Omental fat pad (tissue), 4 donors: ENCODE data around the gene SLC16A6. TPM values are rescaled to one million over a fixed set of nuclear protein-coding genes. Genes with fewer than 3 reads are reported as not detected.
A peak's percentile ranks its signal among the peaks of the same experiment; 100 is the strongest.
"Not testable (repeated sequence)": the region's sequence is repeated elsewhere in the genome, so short reads cannot be mapped to it uniquely, and the experiment has no call there.

Experiments
- ATAC-seq: fragments of 150-250 bp; one replicate; pipeline ENCODE4 v1.9.1; 2016; ENCODE audit warnings: mild to moderate bottlenecking, moderate library complexity; ENCODE audit not compliant: low FRiP score
- DNase-seq: peaks from one replicate; pipeline ENCODE4 v3.0.0-alpha.2; 2019; ENCODE audit warnings: low spot score
- total RNA-seq, 4 donors: library from RNA; depleted of rRNA; stranded (reverse); fragments of >200 nt; gene quantifications; one replicate each; pipeline ENCODE4 v1.1.0, GENCODE V29; 2016
- TF ChIP-seq, protein P1 (sequence below), 3 donors: fragments of 450-650 bp; IDR thresholded peaks; one replicate each; pipeline ENCODE4 v1.5.1; 2016 to 2017; ENCODE audit warnings: antibody characterized with exemption in 3 of 3, mild to moderate bottlenecking in 3 of 3, moderate library complexity in 2 of 3

The SLC16A6 gene
- total RNA-seq, 4 donors from 2014 or later: 0.38 to 7.3 (median 2.2) TPM

DNA sequence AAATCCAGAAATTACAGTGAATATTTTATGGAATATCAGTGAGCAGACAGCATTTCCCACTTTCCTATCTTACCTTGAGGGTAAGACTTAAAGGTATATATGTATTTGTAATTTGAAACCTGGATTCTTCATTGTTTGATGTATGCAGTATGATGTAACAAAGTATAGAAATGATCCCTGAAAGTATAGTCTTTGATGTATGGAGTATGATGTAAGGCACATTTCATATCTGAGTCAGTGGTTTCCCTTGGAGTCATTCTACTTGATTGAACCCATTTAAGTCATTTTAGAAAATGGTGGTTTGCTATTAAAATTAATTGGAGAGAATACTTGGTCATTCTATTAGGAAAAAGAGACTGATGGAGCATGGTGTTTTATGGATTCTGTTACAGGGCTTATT lies 33.0 kb downstream of the SLC16A6 start:
- DNase-seq: no peak

DNA sequence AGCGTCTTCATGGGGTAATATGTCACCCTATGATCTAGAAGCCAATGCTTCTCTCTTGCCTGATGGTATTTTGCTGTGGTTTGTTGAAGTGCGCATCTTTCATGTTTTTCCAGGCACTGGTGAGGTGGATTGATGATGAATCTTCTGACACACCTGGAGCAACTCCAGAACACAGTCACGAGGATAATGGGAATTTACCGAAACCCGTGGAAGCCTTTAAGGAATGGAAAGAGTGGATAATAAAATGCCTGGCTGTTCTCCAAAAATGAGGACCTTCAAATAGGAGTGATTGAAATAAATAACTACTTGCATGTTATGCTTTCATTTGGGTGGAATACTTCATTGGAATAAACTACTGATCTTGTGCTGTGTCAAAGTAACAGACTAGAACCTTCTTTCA lies 34.2 kb downstream of the SLC16A6 start:
- ATAC-seq, DNase-seq: not testable (repeated sequence)

More for the DNA sequence above, 33.0 kb downstream of the SLC16A6 start:
- TF ChIP-seq, protein P1, sequence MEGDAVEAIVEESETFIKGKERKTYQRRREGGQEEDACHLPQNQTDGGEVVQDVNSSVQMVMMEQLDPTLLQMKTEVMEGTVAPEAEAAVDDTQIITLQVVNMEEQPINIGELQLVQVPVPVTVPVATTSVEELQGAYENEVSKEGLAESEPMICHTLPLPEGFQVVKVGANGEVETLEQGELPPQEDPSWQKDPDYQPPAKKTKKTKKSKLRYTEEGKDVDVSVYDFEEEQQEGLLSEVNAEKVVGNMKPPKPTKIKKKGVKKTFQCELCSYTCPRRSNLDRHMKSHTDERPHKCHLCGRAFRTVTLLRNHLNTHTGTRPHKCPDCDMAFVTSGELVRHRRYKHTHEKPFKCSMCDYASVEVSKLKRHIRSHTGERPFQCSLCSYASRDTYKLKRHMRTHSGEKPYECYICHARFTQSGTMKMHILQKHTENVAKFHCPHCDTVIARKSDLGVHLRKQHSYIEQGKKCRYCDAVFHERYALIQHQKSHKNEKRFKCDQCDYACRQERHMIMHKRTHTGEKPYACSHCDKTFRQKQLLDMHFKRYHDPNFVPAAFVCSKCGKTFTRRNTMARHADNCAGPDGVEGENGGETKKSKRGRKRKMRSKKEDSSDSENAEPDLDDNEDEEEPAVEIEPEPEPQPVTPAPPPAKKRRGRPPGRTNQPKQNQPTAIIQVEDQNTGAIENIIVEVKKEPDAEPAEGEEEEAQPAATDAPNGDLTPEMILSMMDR (IDR thresholded peaks at IDR 0.05): no peak
- ATAC-seq: no peak

DNA sequence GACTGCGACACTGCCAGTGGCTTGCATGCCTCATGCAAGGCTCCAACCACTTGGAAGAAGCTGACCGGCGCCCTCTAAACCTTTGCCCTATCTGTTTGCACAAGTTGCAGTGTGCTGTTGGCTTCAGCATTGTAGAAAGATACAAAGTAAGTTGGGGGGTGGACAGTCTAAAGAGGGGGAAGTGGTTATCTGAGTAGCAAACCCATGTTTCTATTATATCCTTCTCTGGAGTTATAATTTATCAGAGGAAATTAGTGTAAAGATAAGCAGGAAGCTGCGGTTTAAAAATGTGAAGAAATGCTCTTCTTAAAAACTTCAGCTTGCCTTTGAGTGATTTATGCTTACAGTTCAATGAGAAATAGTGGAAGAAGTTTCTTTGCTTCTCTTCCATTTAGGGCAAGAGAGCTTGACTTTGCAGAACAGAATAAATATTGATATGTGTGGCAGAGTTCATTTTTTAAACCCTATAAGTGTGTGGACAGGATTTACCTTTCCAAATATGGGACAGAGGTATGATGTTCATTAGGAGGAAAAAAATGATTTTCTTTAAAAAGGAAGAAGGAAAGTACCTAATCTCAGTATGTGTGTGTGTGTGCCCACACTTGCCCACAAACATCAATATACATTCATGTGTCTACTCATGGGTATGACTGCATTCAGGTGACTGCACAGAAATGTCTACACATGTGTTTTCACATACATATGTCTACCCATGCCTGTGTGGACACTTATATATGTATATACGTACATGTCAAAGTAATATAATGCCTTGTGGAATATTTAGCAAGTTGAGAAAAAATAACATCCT lies 35.0 kb downstream of the SLC16A6 start:
- no peak for ATAC-seq
- TF ChIP-seq, protein P1 (IDR thresholded peaks at IDR 0.05): no peak
- DNase-seq: no peak

DNA sequence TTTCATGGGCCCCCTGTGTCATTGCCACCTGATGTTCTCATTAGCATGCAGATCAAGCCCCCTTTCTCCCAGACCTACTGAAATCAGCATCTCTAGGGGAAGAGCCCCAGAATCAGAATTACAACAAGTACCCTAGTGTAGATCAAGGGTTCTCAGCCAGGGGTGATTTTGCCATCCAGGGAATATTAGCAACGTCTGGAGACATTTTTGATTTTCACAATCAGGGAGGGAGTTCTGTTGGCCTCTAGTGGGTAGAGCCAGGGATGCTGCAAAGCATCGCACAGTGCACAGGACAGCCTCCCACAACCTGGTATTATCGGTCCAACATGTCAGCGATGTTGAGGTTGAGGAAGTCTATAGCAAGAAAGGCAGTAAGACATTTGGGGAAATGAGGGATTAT lies 35.8 kb downstream of the SLC16A6 start:
- TF ChIP-seq, protein P1 (IDR thresholded peaks at IDR 0.05): no peak
- ATAC-seq (no peak), DNase-seq (no peak)

GRCh38 chr17:68253426-68253825 lies 37.5 kb downstream of the SLC16A6 start:
- not testable (repeated sequence) for ATAC-seq, DNase-seq

- TF ChIP-seq, protein P1 (IDR thresholded peaks at IDR 0.05): no peak
- DNase-seq: no peak
- ATAC-seq: no peak
Observed at GRCh38 chr17:68249354-68249765, 41.6 kb downstream of the SLC16A6 start.

DNA sequence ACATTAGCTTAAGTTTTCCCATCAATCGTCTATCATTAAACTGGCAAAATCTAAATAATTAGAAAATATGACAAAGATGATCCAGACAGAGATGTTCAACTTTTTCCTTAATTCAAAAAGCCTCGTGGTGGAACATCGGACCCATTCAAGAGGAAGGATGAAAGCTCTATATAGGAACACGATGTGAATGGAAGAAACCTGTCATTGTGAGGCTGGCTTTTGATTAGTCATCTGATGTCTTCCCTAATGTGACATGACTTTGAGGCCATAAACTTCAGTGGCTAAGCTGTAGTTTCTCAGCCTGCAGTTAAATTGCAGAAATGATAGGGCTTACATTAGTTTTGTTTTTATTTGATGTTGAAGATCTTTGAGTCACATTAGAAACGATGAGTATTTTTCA lies 42.0 kb downstream of the SLC16A6 start:
- TF ChIP-seq, protein P1 (IDR thresholded peaks at IDR 0.05): no peak
- DNase-seq (no peak), ATAC-seq (no peak)

DNA sequence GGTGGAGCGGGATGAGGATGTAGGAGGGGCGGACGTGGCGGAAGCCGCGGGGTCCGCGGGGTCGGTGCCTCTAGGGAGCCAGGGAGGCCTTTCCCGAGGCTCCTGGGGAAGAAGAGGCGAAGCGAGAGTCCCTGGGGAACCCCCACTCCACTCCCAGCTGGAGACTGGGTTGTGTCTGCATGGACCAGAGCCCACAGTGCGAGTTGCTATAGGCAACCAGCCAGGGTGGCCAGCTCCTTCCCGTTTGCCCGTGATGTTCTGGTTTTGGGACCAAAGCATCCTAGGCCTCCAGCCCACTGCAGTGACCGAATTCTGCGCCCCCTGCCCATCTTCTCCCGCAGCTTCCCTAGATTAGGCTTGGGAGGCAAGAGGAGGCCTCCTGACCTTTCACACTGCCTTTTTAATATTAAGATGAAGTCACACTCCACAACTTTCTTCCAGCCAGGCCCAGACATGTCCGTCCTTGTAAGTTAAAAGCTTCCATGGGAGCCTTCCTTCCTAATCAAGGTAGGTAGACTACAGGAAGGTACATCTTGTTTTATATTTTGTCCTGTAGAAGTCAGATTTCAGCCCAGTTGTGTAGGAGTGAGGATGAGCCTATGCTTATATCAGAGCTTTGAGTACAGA lies 42.6 kb downstream of the SLC16A6 start:
- TF ChIP-seq, protein P1 (IDR thresholded peaks at IDR 0.05): no peak
- DNase-seq (no peak), ATAC-seq (peak; percentile 76)
